MM.1S (cell line): Measurements from ENCODE around the gene MKRN2.

Source experiments
- DNase-seq: peaks from one replicate; pipeline ENCODE4 v3.0.0-alpha.2; 2015
- H2AFZ ChIP-seq: fragments of 300-600 bp; sonication (generic); 2 replicates; pipeline ENCODE4 v1.6.0; 2016; ENCODE audit warnings: antibody characterized with exemption, low read length
- H3F3A ChIP-seq: fragments of 300-600 bp; sonication (generic); 2 replicates; pipeline ENCODE4 v1.6.1; 2016; ENCODE audit warnings: mild to moderate bottlenecking, antibody characterized with exemption, low read length, moderate library complexity, mixed read lengths; ENCODE audit not compliant: insufficient read depth
- H3K27ac ChIP-seq: fragments of 300-600 bp; sonication (generic); 2 replicates; pipeline ENCODE4 v1.5.1; 2016; ENCODE audit warnings: mild to moderate bottlenecking, low read length
- H3K27me3 ChIP-seq: fragments of 300-600 bp; sonication (generic); replicated peaks from 2 replicates; pipeline ENCODE4 v1.6.0; 2016; ENCODE audit warnings: low read length; ENCODE audit not compliant: insufficient read depth
- H3K36me3 ChIP-seq: fragments of 300-600 bp; sonication (generic); replicated peaks from 2 replicates; pipeline ENCODE4 v1.6.1; 2016; ENCODE audit warnings: mild to moderate bottlenecking, low read length, mixed read lengths; ENCODE audit not compliant: insufficient read depth
- H3K4me1 ChIP-seq: fragments of 300-600 bp; sonication (generic); 2 replicates; pipeline ENCODE4 v1.6.1; 2016; ENCODE audit warnings: low read length, mixed read lengths
- H3K4me2 ChIP-seq: fragments of 300-600 bp; sonication (generic); 2 replicates; pipeline ENCODE4 v1.6.0; 2016; ENCODE audit warnings: low read depth, low read length
- H3K4me3 ChIP-seq: fragments of 300-600 bp; sonication (generic); 2 replicates; pipeline ENCODE4 v1.5.1; 2016; ENCODE audit warnings: low read length, mixed read lengths
- H3K79me2 ChIP-seq: fragments of 300-600 bp; sonication (generic); 2 replicates; pipeline ENCODE4 v1.6.1; 2016; ENCODE audit warnings: mixed run types, low read length, mixed read lengths
- H3K9ac ChIP-seq: fragments of 300-600 bp; sonication (generic); 2 replicates; pipeline ENCODE4 v1.6.1; 2016; ENCODE audit warnings: low read length, mixed read lengths
- H3K9me2 ChIP-seq: fragments of 300-600 bp; sonication (generic); replicated peaks from 2 replicates; pipeline ENCODE4 v1.6.1; 2016; ENCODE audit warnings: mild to moderate bottlenecking, low read length, mixed read lengths; ENCODE audit not compliant: insufficient read depth
- H3K9me3 ChIP-seq: fragments of 300-600 bp; sonication (generic); replicated peaks from 2 replicates; pipeline ENCODE4 v1.6.1; 2016; ENCODE audit warnings: mild to moderate bottlenecking, low read length, mixed read lengths; ENCODE audit not compliant: insufficient read depth
- H4K20me1 ChIP-seq: fragments of 300-600 bp; sonication (generic); 2 replicates; pipeline ENCODE4 v1.6.1; 2016; ENCODE audit warnings: mild to moderate bottlenecking, low read length, moderate library complexity, mixed read lengths; ENCODE audit not compliant: insufficient read depth
- CTCF ChIP-seq: fragments of 300-600 bp; sonication (generic); IDR thresholded peaks from 2 replicates; pipeline ENCODE4 v1.5.1; 2016; ENCODE audit warnings: antibody characterized with exemption, low read length, mixed read lengths
- EZH2 ChIP-seq: fragments of 300-600 bp; sonication (generic); optimal IDR thresholded peaks from 2 replicates; pipeline ENCODE3; 2017; ENCODE audit warnings: low read depth, mild to moderate bottlenecking, antibody characterized with exemption, low read length, mixed read lengths
- EZH2phosphoT487 ChIP-seq: fragments of 300-600 bp; sonication (generic); IDR thresholded peaks from 2 replicates; pipeline ENCODE4 v1.6.1; 2018; ENCODE audit warnings: antibody characterized with exemption, low read length

The MKRN2 gene

GRCh38 chr3:12515631-12516030 lies 41.3 kb upstream of the MKRN2 start:
- no peak overlapping the region for H3K4me3 ChIP-seq
- no peaks in the 10 kb centered on the region; the same call in 1 of the 2 replicates for H3K36me3 ChIP-seq

GRCh38 chr3:12516873-12517272 lies 40.0 kb upstream of the MKRN2 start:
- H4K20me1 ChIP-seq, result no peaks in the 10 kb centered on the region
- H2AFZ ChIP-seq, result no peak overlapping the region
- H3K4me1 ChIP-seq, result no peaks in the 10 kb centered on the region
- H3K27me3 ChIP-seq, result no peaks in the 10 kb centered on the region
- TF ChIP-seq CTCF (no peak), EZH2phosphoT487 (no peak), EZH2 (no peak)
- DNase-seq, result no peak
- H3F3A ChIP-seq, result no peaks in the 10 kb centered on the region
- H3K27ac ChIP-seq, result no peak overlapping the region
- no peaks in the 10 kb centered on the region for H3K79me2 ChIP-seq
- no peaks in the 10 kb centered on the region for H3K9me3 ChIP-seq
- no peaks in the 10 kb centered on the region; the same call in 1 of the 2 replicates for H3K36me3 ChIP-seq
- H3K9ac ChIP-seq, result no peak overlapping the region
- no peaks in the 10 kb centered on the region for H3K9me2 ChIP-seq
- H3K4me3 ChIP-seq, result no peak overlapping the region
- no peak overlapping the region for H3K4me2 ChIP-seq

More at GRCh38 chr3:12515631-12516030, 41.3 kb upstream of the MKRN2 start:
- Histone ChIP-seq H3K9ac (no peak overlapping the region), H4K20me1 (no peaks in the 10 kb centered on the region), H2AFZ (no peak overlapping the region), H3K4me2 (no peak overlapping the region), H3K9me2 (no peaks in the 10 kb centered on the region), H3K4me1 (no peaks in the 10 kb centered on the region), H3K79me2 (no peaks in the 10 kb centered on the region), H3K27ac (no peak overlapping the region), H3K9me3 (no peaks in the 10 kb centered on the region), H3K27me3 (no peaks in the 10 kb centered on the region), H3F3A (no peaks in the 10 kb centered on the region)
- DNase-seq, result no peak
- TF ChIP-seq CTCF, result no peak
- no peak for TF ChIP-seq EZH2phosphoT487
- TF ChIP-seq EZH2, result no peak

GRCh38 chr3:12518261-12519028 lies 38.4 kb upstream of the MKRN2 start:
- Histone ChIP-seq H3K27me3 (no peaks in the 10 kb centered on the region), H3K9me2 (no peaks in the 10 kb centered on the region), H3K9me3 (no peaks in the 10 kb centered on the region), H2AFZ (no peak overlapping the region), H3K27ac (no peak overlapping the region), H3K79me2 (no peaks in the 10 kb centered on the region), H3K4me1 (no peaks in the 10 kb centered on the region), H3K36me3 (no peaks in the 10 kb centered on the region; the same call in 1 of the 2 replicates), H3K9ac (no peak overlapping the region), H3K4me3 (no peak overlapping the region), H3F3A (no peaks in the 10 kb centered on the region), H3K4me2 (no peak overlapping the region), H4K20me1 (no peaks in the 10 kb centered on the region)
- no peak for DNase-seq
- TF ChIP-seq CTCF (no peak), EZH2phosphoT487 (no peak), EZH2 (no peak)
